HepG2 (cell line): Measurements from ENCODE around the gene NDUFS2. TPM values are rescaled to one million over a fixed set of nuclear protein-coding genes. Genes with fewer than 3 reads are reported as not detected.

ENCODE experiments used
- ARNT2 ChIP-seq: sonication (generic); formaldehyde crosslinking; IDR thresholded peaks from 2 replicates; pipeline ENCODE4 v1.8.0; 2022; ENCODE audit warnings: mild to moderate bottlenecking, low read depth, missing genetic modification reagents, moderate library complexity
- CEBPZ ChIP-seq: IDR thresholded peaks from 2 replicates; pipeline ENCODE4 v1.6.1; 2012; ENCODE audit warnings: low read length, improper control_type of control experiment
- MBD4 ChIP-seq: IDR thresholded peaks from 2 replicates; pipeline ENCODE4 v1.6.1; 2012; ENCODE audit warnings: low read length, inconsistent platforms, borderline replicate concordance
- POLR2A ChIP-seq, 2 experiments: IDR thresholded peaks; 2 replicates each; pipeline ENCODE4 v1.6.1; 2011; ENCODE audit warnings: low read depth in 2 of 2, low read length in 2 of 2, mild to moderate bottlenecking in 1 of 2, moderate library complexity in 1 of 2; ENCODE audit not compliant: insufficient read depth in 1 of 2
- SP2 ChIP-seq: sonication (generic); formaldehyde crosslinking; IDR thresholded peaks from 2 replicates; pipeline ENCODE4 v1.5.1; 2020; ENCODE audit warnings: mild to moderate bottlenecking, missing genetic modification reagents
- YEATS4 ChIP-seq: sonication (generic); formaldehyde crosslinking; IDR thresholded peaks from 2 replicates; pipeline ENCODE4 v1.4.0; 2020; ENCODE audit warnings: missing genetic modification reagents, borderline replicate concordance
- ZFP62 ChIP-seq: sonication (generic); formaldehyde crosslinking; IDR thresholded peaks from 2 replicates; pipeline ENCODE4 v1.4.0; 2020; ENCODE audit warnings: missing genetic modification reagents
- ZNF484 ChIP-seq: sonication (generic); formaldehyde crosslinking; IDR thresholded peaks from 2 replicates; pipeline ENCODE4 v1.5.1; 2020; ENCODE audit warnings: mild to moderate bottlenecking, low read depth, missing genetic modification reagents, borderline replicate concordance
- ZNF615 ChIP-seq: sonication (generic); formaldehyde crosslinking; IDR thresholded peaks from 2 replicates; pipeline ENCODE4 v1.5.0; 2020; ENCODE audit warnings: mild to moderate bottlenecking, missing genetic modification reagents, borderline replicate concordance
- ZNF800 ChIP-seq: sonication (generic); formaldehyde crosslinking; IDR thresholded peaks from 2 replicates; pipeline ENCODE4 v1.4.0; 2020; ENCODE audit warnings: missing genetic modification reagents
- ZSCAN22 ChIP-seq: sonication (generic); formaldehyde crosslinking; IDR thresholded peaks from 2 replicates; pipeline ENCODE4 v1.4.0; 2020; ENCODE audit warnings: mild to moderate bottlenecking, missing genetic modification reagents
- polyA plus RNA-seq, 8 experiments: library from polyadenylated mRNA; depleted of rRNA in 3 of 8; stranded (reverse) in 7 of 8; unstranded in 1 of 8; fragments of >200 nt; fragmentation: Illumina TruSeq in 4 of 8; extraction: Trizol in 4 of 8; gene quantifications; 2 replicates each; pipeline versions ENCODE4 v1.2.1 to v1.2.3, GENCODE V29; 2011 to 2016; ENCODE audit warnings: low read depth in 4 of 8, missing spikeins in 1 of 8, mixed read lengths in 1 of 8; ENCODE audit not compliant: insufficient read depth in 1 of 8
- total RNA-seq, 5 experiments: library from RNA; depleted of rRNA; stranded (reverse); fragments of >200 nt; fragmentation: Illumina TruSeq; extraction: Trizol; gene quantifications; 2 replicates each; pipeline ENCODE4 v1.2.3, GENCODE V29; 2016; ENCODE audit warnings: low read depth in 1 of 5
- TF ChIP-seq, protein P1 (sequence below): IDR thresholded peaks from 2 replicates; pipeline ENCODE4 v1.6.1; 2012; ENCODE audit warnings: low read depth, low read length, improper control_type of control experiment
- TF ChIP-seq, protein P2 (sequence below): sonication (generic); formaldehyde crosslinking; IDR thresholded peaks from one replicate; pipeline ENCODE4 v1.5.1; 2020; ENCODE audit warnings: mild to moderate bottlenecking, missing genetic modification reagents; ENCODE audit errors: not compliant biosample characterization

NDUFS2 gene
- total and polyA plus RNA-seq, 2 of the 13 experiments (the other 11 are each of a cell fraction or from before 2014, with no cell fraction given) = 89.9 to 118 TPM

GRCh38 chr1:161177112-161177935 is 24.8 kb upstream of the NDUFS2 start, which contains the start of gene B4GALT3 (continued):
- TF ChIP-seq ZNF800 (CRISPR knock-in tag) = no peak
- TF ChIP-seq SP2 = no peak
- no peak for TF ChIP-seq MBD4
- peak; percentile 89 for TF ChIP-seq ARNT2 (CRISPR knock-in tag)
- peak; percentile 94 for TF ChIP-seq YEATS4 (CRISPR knock-in tag)
- TF ChIP-seq ZFP62 (CRISPR knock-in tag) = no peak
- TF ChIP-seq ZSCAN22 (CRISPR knock-in tag) = peak; percentile 72
- TF ChIP-seq ZNF615 = no peak
- peak; percentile 96 to 99 for TF ChIP-seq POLR2A (IDR thresholded peaks at IDR 0.05; ENCODE audit: insufficient read depth in 1 of 2, low read depth in 2 of 2, low read length in 2 of 2)
- TF ChIP-seq ZNF484 (CRISPR knock-in tag) = no peak
- TF ChIP-seq, protein P1, sequence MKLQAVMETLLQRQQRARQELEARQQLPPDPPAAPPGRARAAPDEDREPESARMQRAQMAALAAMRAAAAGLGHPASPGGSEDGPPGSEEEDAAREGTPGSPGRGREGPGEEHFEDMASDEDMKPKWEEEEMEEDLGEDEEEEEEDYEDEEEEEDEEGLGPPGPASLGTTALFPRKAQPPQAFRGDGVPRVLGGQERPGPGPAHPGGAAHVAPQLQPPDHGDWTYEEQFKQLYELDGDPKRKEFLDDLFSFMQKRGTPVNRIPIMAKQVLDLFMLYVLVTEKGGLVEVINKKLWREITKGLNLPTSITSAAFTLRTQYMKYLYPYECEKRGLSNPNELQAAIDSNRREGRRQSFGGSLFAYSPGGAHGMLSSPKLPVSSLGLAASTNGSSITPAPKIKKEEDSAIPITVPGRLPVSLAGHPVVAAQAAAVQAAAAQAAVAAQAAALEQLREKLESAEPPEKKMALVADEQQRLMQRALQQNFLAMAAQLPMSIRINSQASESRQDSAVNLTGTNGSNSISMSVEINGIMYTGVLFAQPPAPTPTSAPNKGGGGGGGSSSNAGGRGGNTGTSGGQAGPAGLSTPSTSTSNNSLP = 0 out of 2 replicates have a peak, but pooled peaks have one; percentile 13
- TF ChIP-seq, protein P2, sequence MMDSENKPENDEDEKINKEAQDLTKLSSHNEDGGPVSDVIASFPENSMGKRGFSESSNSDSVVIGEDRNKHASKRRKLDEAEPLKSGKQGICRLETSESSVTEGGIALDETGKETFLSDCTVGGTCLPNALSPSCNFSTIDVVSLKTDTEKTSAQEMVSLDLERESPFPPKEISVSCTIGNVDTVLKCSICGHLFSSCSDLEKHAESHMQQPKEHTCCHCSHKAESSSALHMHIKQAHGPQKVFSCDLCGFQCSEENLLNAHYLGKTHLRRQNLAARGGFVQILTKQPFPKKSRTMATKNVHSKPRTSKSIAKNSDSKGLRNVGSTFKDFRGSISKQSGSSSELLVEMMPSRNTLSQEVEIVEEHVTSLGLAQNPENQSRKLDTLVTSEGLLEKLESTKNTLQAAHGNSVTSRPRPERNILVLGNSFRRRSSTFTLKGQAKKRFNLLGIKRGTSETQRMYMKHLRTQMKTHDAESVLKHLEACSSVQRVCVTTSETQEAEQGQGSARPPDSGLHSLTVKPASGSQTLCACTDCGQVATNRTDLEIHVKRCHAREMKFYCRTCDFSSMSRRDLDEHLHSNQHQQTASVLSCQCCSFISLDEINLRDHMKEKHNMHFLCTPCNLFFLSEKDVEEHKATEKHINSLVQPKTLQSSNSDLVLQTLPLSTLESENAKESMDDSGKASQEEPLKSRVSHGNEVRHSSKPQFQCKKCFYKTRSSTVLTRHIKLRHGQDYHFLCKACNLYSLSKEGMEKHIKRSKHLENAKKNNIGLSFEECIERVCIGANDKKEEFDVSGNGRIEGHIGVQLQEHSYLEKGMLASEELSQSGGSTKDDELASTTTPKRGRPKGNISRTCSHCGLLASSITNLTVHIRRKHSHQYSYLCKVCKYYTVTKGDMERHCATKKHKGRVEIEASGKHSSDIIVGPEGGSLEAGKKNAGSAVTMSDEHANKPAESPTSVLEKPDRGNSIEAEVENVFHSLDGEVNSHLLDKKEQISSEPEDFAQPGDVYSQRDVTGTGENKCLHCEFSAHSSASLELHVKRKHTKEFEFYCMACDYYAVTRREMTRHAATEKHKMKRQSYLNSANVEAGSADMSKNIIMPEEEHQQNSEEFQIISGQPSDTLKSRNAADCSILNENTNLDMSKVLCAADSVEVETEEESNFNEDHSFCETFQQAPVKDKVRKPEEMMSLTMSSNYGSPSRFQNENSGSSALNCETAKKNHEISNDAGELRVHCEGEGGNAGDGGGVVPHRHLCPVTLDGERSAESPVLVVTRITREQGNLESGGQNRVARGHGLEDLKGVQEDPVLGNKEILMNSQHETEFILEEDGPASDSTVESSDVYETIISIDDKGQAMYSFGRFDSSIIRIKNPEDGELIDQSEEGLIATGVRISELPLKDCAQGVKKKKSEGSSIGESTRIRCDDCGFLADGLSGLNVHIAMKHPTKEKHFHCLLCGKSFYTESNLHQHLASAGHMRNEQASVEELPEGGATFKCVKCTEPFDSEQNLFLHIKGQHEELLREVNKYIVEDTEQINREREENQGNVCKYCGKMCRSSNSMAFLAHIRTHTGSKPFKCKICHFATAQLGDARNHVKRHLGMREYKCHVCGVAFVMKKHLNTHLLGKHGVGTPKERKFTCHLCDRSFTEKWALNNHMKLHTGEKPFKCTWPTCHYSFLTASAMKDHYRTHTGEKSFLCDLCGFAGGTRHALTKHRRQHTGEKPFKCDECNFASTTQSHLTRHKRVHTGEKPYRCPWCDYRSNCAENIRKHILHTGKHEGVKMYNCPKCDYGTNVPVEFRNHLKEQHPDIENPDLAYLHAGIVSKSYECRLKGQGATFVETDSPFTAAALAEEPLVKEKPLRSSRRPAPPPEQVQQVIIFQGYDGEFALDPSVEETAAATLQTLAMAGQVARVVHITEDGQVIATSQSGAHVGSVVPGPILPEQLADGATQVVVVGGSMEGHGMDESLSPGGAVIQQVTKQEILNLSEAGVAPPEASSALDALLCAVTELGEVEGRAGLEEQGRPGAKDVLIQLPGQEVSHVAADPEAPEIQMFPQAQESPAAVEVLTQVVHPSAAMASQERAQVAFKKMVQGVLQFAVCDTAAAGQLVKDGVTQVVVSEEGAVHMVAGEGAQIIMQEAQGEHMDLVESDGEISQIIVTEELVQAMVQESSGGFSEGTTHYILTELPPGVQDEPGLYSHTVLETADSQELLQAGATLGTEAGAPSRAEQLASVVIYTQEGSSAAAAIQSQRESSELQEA (CRISPR knock-in tag) = peak; percentile 84
- TF ChIP-seq CEBPZ = no peak
